A172 (cell line): ENCODE results near the gene THAP3. TPM values are rescaled to one million over a fixed set of nuclear protein-coding genes. Genes with fewer than 3 reads are reported as not detected.

Experiments used
- DNase-seq: peaks from one replicate; pipeline ENCODE4 v3.0.0-alpha.2; 2015; ENCODE audit warnings: low spot score
- total RNA-seq: library from RNA; depleted of rRNA; stranded (reverse); fragments of >200 nt; shearing (Covaris generic); gene quantifications from 2 replicates; pipeline ENCODE4 v1.2.3, GENCODE V29; 2014; rRNA removed

THAP3 gene
- 18.1 and 21.3 TPM in 2 replicates for total RNA-seq

- peak; percentile 82 for DNase-seq
Observed at GRCh38 chr1:6624710-6625583, at the start of gene THAP3. Gene THAP3 (plus strand): TSS chr1:6624868. CDS start chr1:6625219, 351 bp downstream.

- DNase-seq = no peak
Observed at GRCh38 chr1:6577831-6578525, 46.7 kb upstream of the THAP3 start.

- no peak for DNase-seq
Observed at GRCh38 chr1:6578624-6579373, 45.9 kb upstream of the THAP3 start.

GRCh38 chr1:6579374-6580118 is 45.1 kb upstream of the THAP3 start, which contains the start of gene ZBTB48:
Gene ZBTB48 (plus strand): TSS chr1:6579994. CDS start chr1:6580610, 616 bp downstream.
- DNase-seq = peak; percentile 86

- no peak for DNase-seq
Observed at GRCh38 chr1:6580119-6580592, 44.5 kb upstream of the THAP3 start.

- no peak for DNase-seq
Observed at GRCh38 chr1:6580593-6581409, 43.9 kb upstream of the THAP3 start.

GRCh38 chr1:6581561-6582305 is 42.9 kb upstream of the THAP3 start:
- no peak for DNase-seq

GRCh38 chr1:6582370-6582769 is 42.3 kb upstream of the THAP3 start:
- no peak for DNase-seq

- DNase-seq = no peak
Observed at GRCh38 chr1:6584126-6585080, 40.3 kb upstream of the THAP3 start.

GRCh38 chr1:6585081-6585722 is 39.5 kb upstream of the THAP3 start:
- DNase-seq = no peak

GRCh38 chr1:6585841-6586240 is 38.8 kb upstream of the THAP3 start:
- no peak for DNase-seq

- DNase-seq = no peak
Observed at GRCh38 chr1:6586404-6586816, 38.3 kb upstream of the THAP3 start.

- DNase-seq = no peak
Observed at GRCh38 chr1:6587261-6588005, 37.2 kb upstream of the THAP3 start.

GRCh38 chr1:6588128-6588892 is 36.4 kb upstream of the THAP3 start:
- DNase-seq = no peak

- no peak for DNase-seq
Observed at GRCh38 chr1:6588893-6589520, 35.7 kb upstream of the THAP3 start.

GRCh38 chr1:6590046-6590445 is 34.6 kb upstream of the THAP3 start:
- DNase-seq = no peak
